Erythroblast (primary cell): ENCODE data around the gene SYMPK.
"Not testable (repeated sequence)": the region's sequence is repeated elsewhere in the genome, so short reads cannot be mapped to it uniquely, and the experiment has no call there.

Source experiments
- DNase-seq, 2 experiments: peaks; one replicate each; lab custom pipeline; 2025; lab: John Stamatoyannopoulos, UW
- GATA1 ChIP-seq: IDR thresholded peaks from 2 replicates; pipeline ENCODE4 v1.6.1; 2011; ENCODE audit warnings: low read depth, mild to moderate bottlenecking, control low read depth, low read length, moderate library complexity
- POLR2A ChIP-seq: IDR thresholded peaks from 2 replicates; pipeline ENCODE4 v1.6.1; 2011; ENCODE audit warnings: mild to moderate bottlenecking, low read length

The SYMPK gene

DNA sequence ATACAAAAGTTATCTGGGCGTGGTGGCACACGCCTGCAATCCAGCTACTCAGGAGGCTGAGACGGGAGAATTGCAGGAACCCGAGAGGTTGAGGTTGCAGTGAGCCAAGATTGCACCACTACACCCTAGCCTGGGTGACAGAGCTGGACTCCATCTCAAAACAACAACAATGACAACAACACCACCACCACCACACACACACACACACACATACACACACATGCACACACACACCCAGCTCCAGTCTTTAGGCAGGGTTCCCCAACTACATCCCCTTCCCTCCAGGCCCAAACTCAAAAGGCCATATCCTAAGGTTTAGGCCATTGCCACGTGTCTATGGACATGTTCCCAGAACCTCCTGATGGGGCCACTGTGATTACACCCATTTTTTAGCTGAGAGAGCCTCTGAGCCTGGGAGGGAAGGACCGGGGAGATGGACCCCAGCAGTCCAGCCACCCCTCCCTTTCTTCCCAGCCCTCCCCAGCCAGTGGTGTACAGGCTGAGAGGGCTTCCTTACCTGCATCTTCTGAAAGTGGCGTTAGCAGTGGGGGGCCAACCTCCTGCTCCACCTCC is 61.3 kb downstream of the SYMPK start:
- TF ChIP-seq GATA1 (no peak), POLR2A (no peak)
- no peak for DNase-seq

DNA sequence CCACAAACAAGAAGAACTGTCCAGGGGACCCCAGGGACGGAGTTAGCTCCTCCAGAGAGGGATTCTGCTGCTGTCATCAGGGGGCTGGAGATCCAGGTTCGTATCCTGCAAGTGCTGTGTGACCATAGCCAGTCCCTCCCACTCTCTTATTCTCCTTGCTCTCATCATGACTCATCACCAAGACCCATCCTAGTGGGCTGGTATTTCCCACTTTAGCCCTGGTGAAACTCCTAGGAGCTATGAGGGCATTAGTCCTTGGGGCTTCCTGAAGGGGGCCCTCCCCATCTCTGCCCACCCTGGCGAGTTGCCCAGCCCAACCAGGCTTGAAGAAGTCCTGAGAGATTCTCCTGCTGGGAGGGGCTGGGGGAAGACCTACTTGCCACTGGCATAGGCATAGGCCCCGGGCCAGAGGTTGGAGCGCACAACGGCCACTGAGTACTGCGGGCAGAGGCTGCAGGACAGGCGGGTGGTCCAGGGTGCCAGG is 62.8 kb downstream of the SYMPK start:
- no peak for DNase-seq
- TF ChIP-seq GATA1: no peak
- TF ChIP-seq POLR2A: no peak

DNA sequence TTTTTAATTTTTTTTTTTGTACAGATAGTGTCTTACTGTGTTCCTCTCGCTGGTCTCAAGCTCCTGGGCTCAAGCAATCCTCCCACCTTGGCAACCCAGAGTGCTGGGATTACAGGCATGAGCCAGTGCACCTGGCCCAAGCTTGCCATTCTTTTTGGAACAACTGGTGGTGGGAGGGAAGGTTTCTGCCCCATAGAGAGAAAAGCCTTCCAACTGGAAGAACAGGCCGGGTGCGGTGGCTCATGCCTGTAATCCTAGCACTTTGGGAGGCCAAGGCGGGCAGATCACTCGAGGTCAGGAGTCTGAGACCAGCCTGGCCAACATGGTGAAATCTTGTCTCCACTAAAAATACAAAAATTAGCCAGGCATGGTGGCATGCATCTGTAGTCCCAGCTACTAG is 63.4 kb downstream of the SYMPK start:
- not testable (repeated sequence) for DNase-seq

DNA sequence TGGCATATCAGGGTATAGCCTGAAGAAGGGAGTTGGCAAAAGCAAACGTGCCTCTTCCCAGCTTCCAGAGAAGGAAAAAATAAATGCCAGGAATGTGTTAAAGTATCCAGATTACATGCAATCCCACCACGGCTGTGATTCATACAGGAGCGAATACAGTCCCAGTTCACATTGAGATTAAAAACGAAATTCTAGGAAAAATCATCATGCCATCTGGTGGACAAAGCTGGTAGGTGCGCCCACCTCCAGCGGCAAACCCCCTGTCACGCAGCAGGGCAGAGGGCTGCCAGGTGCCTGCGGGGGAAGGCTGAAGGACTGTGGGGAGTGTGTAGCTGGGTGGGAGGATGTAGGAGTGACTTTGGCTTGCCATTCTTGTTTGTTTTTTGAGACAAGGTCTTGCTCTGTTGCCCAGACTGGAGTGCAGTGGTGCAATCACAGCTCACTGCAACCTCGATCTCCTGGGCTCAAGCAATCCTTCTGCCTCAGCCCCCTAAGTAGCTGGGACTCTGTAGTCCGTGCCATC is 63.9 kb downstream of the SYMPK start:
- no peak for TF ChIP-seq GATA1
- no peak for TF ChIP-seq POLR2A
- DNase-seq: peak; percentile 45 to 72

DNA sequence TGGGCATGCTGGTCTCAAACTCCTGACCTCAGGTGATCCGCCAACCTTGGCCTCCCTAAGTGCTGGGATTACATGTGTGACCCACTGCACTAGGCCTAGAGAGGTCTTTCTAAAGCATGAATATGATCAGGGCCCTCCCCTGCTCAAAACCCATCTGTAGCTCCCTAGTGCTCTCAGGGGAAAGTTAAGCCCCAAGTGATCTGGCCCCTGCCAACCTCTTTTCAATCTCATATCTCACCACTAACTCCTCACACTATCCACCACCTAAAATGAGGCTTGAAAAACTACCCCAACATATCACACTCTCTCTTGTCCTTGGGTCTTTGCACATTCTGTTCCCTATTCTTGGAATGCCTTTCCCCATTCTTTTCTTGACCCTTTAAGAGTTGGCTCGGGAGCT is 68.3 kb downstream of the SYMPK start:
- no peak for DNase-seq
- TF ChIP-seq GATA1 (no peak), POLR2A (no peak)

DNA sequence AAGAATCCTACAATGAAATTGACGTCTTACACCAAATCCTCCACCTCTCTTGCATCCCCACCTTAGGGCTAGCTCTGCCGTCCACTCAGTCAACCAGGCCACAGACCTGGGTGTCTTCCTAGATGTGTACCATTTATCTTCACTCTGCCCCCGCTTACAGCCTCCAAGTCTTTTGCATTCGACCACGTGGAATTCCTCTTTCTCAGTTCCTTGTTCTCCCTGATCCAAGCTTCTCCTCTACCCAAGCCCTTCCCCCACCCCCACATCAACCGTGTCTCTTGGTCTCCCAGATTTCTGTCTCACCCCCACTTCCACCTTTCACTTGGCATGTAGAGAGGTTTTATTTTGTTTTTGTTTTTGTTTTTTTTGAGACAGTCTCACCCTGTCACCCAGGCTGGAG is 69.1 kb downstream of the SYMPK start:
- no peak for DNase-seq
- TF ChIP-seq GATA1: no peak
- no peak for TF ChIP-seq POLR2A

DNA sequence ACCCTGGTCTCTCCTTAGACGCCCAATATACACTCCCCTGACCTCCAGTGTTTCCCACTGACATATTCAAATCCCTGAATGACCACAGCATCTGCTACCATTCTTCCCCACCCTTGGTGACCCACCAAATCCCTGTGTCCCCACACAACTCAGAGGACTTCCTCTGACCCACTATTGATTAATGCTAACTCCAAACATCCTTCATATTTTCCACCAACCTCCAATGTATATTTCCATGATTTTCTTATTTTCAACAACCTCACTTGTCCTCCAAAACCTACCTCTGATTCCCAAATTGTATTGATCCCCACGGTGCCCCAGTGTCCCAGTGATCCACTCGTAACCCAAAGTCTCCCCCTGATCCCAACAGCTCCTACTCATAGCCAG is 69.8 kb downstream of the SYMPK start:
- no peak for DNase-seq
- no peak for TF ChIP-seq POLR2A
- no peak for TF ChIP-seq GATA1

DNA sequence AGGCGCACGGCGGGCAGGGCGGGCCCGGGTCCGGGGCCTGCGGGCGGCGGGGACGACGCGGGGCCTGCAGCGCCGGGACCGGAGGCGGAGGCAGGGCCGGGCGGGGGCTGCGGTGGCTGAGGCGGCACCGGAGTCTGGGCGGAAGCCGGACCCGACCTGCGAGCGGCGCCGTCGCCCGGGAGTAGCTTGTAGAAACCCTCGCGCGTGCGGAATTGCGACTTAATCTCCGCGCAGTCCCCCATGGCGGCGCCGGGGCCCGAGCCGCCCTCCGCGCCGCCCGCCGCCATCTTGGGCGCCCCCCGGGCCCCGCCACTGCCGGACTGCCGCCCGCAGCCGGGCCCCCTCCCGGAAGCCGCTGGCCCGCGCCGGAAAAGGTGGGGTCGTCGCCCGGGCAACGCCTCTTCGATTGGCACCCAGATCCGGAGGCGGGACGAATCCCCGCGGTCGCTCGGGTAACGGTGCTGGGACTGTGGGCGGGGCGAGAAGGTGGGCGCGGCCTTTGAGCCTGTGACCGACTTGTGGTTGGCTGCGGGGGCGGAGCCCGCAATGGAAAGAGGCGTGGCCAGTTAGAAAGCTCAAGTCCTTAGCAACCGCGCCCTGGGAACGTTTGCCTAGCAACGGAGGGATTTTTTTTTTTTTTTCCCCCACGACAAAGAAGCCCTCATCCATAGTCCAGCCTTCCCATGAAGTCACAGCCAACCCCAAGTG is 70.3 kb downstream of the SYMPK start, which contains the start of gene DMWD:
Gene DMWD, minus strand, starts transcription at position 376 of the 708 bp plus-strand sequence. Its CDS starts 89 bp downstream, at position 287.
- peak; percentile 98 to 100 for DNase-seq
- TF ChIP-seq POLR2A (peak; percentile 77), GATA1 (no peak)

DNA sequence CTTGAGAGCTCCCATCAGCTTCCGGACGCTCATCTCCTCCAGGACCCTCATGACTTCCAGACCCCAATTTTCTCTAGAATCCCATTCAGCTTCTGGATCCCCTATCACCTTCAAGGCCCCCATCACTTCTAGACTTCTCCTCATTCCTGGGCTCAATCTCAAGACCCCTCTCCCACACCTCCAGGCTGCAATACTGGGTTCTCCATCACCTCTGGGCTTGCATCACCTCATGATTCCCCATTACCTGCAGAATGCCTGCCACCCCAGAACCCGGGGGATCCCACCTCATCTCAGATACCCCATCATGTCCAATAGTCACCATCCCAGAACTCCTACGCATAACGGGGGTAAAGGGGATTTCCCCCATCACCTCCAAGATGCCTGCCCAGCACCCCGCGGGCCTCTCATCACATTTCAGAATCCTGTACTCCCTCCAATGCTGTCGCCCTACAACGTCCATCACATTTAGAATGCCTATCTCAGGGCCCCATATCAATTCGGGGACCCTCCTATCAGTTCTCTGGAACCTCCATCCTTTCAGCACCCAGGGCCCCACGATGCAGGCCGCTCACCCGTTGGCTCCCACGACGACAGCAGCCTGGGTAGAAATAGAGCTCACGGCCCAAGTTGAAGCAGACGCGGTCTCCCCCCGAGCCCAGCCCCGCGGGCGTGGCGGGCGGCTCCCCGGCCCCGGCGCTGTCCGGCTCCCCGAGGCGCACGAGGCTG is 71.0 kb downstream of the SYMPK start:
- peak in 1 of 2 experiments; percentile 62 for DNase-seq
- TF ChIP-seq GATA1 (no peak), POLR2A (no peak)

DNA sequence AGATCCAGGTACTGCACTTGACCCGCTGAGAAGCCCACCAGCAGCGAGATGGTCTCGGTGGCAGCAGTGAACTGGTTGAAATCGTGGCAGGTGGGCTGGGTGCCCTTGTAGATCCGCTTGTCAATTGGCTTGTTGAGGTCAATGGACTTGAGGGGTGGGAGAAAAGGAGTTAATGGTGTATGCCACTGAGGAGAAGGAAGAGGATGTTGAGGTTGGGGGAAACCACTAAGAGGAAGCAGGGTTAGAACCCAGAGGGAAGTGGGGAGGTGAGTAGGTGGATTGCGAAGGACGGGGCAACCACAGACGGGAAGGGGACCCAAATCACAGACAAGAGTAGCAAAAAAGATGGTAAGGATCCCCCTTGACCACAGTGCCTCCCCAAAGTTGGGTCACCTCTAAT is 72.0 kb downstream of the SYMPK start:
- TF ChIP-seq POLR2A (no peak), GATA1 (no peak)
- no peak for DNase-seq

DNA sequence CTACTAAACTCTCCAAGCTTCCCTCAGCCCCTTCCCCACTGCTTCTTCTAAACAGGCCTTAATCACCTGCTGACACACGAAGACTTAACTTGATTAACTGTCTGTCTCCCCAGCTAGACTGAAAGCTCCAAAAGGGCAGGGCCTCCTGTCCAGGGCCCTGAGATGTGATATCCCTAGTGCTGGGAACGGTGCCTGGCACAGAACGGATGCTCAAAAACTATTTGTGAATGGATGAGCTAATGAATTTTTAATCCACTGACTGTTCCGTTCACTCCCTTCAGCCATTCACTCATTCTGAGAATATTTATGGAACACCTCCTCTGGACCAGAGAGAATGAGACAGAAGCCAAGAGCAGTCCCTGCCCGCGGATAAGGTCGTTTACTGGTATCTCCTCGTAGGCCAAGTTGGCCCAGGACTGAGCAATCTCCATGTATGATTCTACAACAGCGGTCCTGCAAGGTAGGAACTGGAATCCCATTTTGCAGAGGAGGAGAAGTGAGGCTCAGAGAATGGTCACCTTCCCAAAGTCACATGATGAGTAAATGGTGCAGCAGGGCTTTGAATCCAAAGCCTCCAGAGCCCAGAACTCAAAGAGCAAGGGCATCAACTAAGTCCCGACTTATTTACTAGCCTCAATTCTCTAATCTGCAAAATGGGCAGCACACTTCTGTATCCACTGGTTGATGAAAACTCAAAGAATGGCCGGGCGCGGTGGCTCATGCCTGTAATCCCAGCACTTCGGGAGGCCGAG is 73.7 kb downstream of the SYMPK start:
- DNase-seq: no peak
- no peak for TF ChIP-seq POLR2A
- TF ChIP-seq GATA1: no peak

DNA sequence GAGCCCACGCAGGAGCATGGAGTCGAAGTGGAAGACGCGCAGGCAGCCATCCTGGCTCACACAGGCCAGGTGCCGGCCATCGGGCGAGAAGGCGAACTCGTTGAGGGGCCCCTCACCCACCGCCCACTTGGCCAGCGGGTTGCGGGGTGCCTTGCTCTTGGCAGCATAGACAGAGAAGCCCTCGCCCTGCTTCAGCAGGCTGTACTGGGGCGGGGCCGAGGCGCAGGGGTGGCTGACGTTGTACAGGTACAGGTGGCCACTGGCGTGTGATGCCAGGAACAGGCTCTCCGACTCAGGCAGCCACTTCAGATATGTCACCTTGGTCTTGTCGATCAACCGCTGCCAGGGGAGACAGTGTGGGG is 76.4 kb downstream of the SYMPK start:
- TF ChIP-seq GATA1 (no peak), POLR2A (no peak)
- no peak for DNase-seq

DNA sequence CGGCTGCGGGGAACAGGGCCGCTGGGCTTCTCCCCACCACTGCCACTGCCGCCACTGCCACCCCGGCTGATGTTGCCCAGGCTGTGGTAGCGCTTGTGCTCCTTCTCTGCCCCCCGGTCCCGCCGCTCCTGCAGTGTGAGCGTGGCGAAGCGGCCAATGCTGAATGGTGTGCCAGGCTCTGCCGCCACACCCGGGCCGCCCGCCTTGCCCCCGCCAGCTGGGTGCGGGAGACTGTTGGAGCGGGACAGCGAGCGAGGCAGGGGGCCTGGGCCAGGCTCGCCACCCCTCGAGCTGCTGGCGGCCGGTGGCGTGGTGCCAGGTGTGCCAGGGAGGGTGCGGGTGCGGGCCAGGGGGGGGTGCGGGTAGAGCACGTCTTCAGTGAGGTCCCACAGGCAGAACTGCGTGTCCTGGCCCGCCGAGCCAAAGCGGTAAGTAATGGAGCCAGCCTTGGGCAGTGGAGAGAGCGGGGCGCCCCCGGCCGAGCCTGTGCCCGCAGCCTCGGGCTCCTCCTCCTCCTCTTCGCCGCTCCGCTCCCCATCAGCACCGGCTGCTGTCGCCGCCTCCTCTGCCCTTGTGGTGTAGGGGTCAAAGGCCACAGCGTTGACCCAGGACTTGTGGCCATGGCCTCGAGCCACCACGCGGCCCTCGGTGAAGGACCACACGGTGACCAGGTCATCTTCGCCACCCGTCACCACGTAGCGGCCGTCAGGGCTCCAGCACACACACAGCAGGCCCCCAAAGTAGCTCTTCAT is 77.0 kb downstream of the SYMPK start:
- DNase-seq: no peak
- TF ChIP-seq GATA1: no peak
- no peak for TF ChIP-seq POLR2A
